Upper lobe of left lung (tissue), 6 donors: Measurements from ENCODE around the gene TNS1. TPM values are rescaled to one million over a fixed set of nuclear protein-coding genes. Genes with fewer than 3 reads are reported as not detected.

Experiments used
- ATAC-seq, 2 donors: fragments of 200-7000 bp; cut with Tn5 transposase; one replicate each; pipeline ENCODE4 v1.9.1; 2022; ENCODE audit warnings: mild to moderate bottlenecking in 2 of 2, moderate library complexity in 2 of 2; ENCODE audit not compliant: low FRiP score in 2 of 2
- DNase-seq, 2 donors: peaks; one replicate each; pipeline ENCODE4 v3.0.0-alpha.2; 2019 to 2020
- H3K27ac ChIP-seq, 4 donors: fragments of 200-600 bp; sonication (generic); one replicate each; pipeline ENCODE4 v1.5.1; 2016 to 2019
- H3K27me3 ChIP-seq, 4 donors: fragments of 200-600 bp; sonication (generic); one replicate each; pipeline ENCODE4 v1.5.1; 2017 to 2019
- H3K36me3 ChIP-seq, 4 donors: fragments of 200-600 bp; sonication (generic); one replicate each; pipeline ENCODE4 v1.5.1; 2016 to 2019
- H3K4me1 ChIP-seq, 4 donors: fragments of 200-600 bp; sonication (generic); one replicate each; pipeline ENCODE4 v1.5.1; 2018 to 2019
- H3K4me3 ChIP-seq, 4 donors: fragments of 200-600 bp; sonication (generic); one replicate each; pipeline ENCODE4 v1.5.1; 2017 to 2019; ENCODE audit warnings: mild to moderate bottlenecking in 2 of 4, moderate library complexity in 1 of 4
- H3K9me3 ChIP-seq, 4 donors: fragments of 200-600 bp; sonication (generic); one replicate each; pipeline ENCODE4 v1.5.1; 2018 to 2019
- CTCF ChIP-seq, 6 experiments: fragments of 450-650 bp in 4 of 6; fragments of 200-600 bp in 2 of 6; sonication (generic) in 2 of 6; IDR thresholded peaks; one replicate each; pipeline ENCODE4 v1.5.1; 2016 to 2019; ENCODE audit warnings: antibody characterized with exemption in 6 of 6
- EP300 ChIP-seq, 4 donors: sonication (generic); formaldehyde crosslinking; IDR thresholded peaks; one replicate each; pipeline ENCODE4 v1.5.1; 2017; ENCODE audit warnings: antibody characterized with exemption in 4 of 4, control low read depth in 2 of 4
- POLR2A ChIP-seq, 4 donors: fragments of 450-650 bp; IDR thresholded peaks; one replicate each; pipeline ENCODE4 v1.5.1; 2016 to 2017; ENCODE audit warnings: antibody characterized with exemption in 4 of 4, mild to moderate bottlenecking in 2 of 4
- POLR2AphosphoS5 ChIP-seq, 2 donors: sonication (generic); formaldehyde crosslinking; IDR thresholded peaks; one replicate each; pipeline ENCODE4 v1.5.1; 2017; ENCODE audit warnings: antibody characterized with exemption in 2 of 2
- WGBS, 2 donors: methylation state at CpG; one replicate each; pipeline ENCODE4 v1.1.5; 2017 to 2018; 5-methylcytosine and 5-hydroxymethylcytosine counted together
- total RNA-seq, 6 donors: library from RNA; depleted of rRNA in 4 of 6; stranded (reverse); fragments of >200 nt in 4 of 6; gene quantifications; one replicate each; pipeline versions ENCODE4 v1.1.0 to v1.2.1, GENCODE V29; 2016 to 2021
- donor health status: DM: no; HTN: no; CAD: no; lungs with moderate emphysema.
- donor health status: DM: no; HTN: yes; CAD: no; lungs with severe emphysema.

The TNS1 gene
- total RNA-seq, 6 donors from 2014 or later = 325 to 1,095 (median 550) TPM

- 66 to 67% methylated on average over 10 to 14 of the region's 14 CpGs for WGBS, 2 donors
- ATAC-seq (peak in 1 of 2 donors; percentile 52), DNase-seq (no peak)
- H3K4me1 ChIP-seq = peaks cover 51 to 66% (median 57%) of the 10 kb centered on the region in 4 donors
- no peak overlapping the region for H3K4me3 ChIP-seq
- no peaks in the 10 kb centered on the region for H3K27me3 ChIP-seq
- H3K9me3 ChIP-seq = no peaks in the 10 kb centered on the region
- no peak for TF ChIP-seq EP300 (IDR thresholded peaks at IDR 0.05)
- TF ChIP-seq CTCF (IDR thresholded peaks at IDR 0.05) = peak in 1 of 6 experiments; percentile 7
- H3K27ac ChIP-seq = peak overlapping the region; percentile 58 to 76 (median 67)
- H3K36me3 ChIP-seq = peaks cover 31 to 88% (median 51%) of the 10 kb centered on the region in 4 donors
Observed at GRCh38 chr2:217822296-217823252, 180.2 kb downstream of the TNS1 start.

- no peak for ATAC-seq
- H3K27me3 ChIP-seq = no peaks in the 10 kb centered on the region
- H3K27ac ChIP-seq = peak overlapping the region; percentile 58 to 76 (median 67)
- DNase-seq = no peak
- H3K36me3 ChIP-seq = peaks cover 39 to 96% (median 59%) of the 10 kb centered on the region in 4 donors
- WGBS, 2 donors = 93 to 100% methylated on average over 5 to 12 of the region's 12 CpGs
- TF ChIP-seq POLR2A (IDR thresholded peaks at IDR 0.05) = no peak
- TF ChIP-seq CTCF (IDR thresholded peaks at IDR 0.05) = no peak
- TF ChIP-seq POLR2AphosphoS5 (IDR thresholded peaks at IDR 0.05) = no peak
- no peak for TF ChIP-seq EP300 (IDR thresholded peaks at IDR 0.05)
- H3K4me1 ChIP-seq = peaks cover 50 to 65% (median 56%) of the 10 kb centered on the region in 4 donors
- no peak overlapping the region for H3K4me3 ChIP-seq
- no peaks in the 10 kb centered on the region for H3K9me3 ChIP-seq
Observed at GRCh38 chr2:217821536-217822147, 181.2 kb downstream of the TNS1 start.

- peak overlapping the region; percentile 10 to 76 (median 64) for H3K27ac ChIP-seq
Observed at GRCh38 chr2:217820904-217821303, 181.9 kb downstream of the TNS1 start.

GRCh38 chr2:217820091-217820819, 182.5 kb downstream of the TNS1 start:
- TF ChIP-seq EP300 (IDR thresholded peaks at IDR 0.05) = peak in 1 of 4 donors; percentile 31
- peak in 1 of 2 donors; percentile 5 for TF ChIP-seq POLR2AphosphoS5 (IDR thresholded peaks at IDR 0.05)
- TF ChIP-seq CTCF (IDR thresholded peaks at IDR 0.05) = no peak
- TF ChIP-seq POLR2A (IDR thresholded peaks at IDR 0.05) = no peak
- H3K36me3 ChIP-seq = peaks cover 42 to 96% (median 70%) of the 10 kb centered on the region in 4 donors
- H3K4me1 ChIP-seq = peaks cover 57 to 67% (median 61%) of the 10 kb centered on the region in 4 donors
- H3K9me3 ChIP-seq = no peaks in the 10 kb centered on the region
- DNase-seq = no peak
- no peak for ATAC-seq
- WGBS, 2 donors = 66 to 67% methylated on average over 5 to 7 of the region's 7 CpGs
- no peak overlapping the region for H3K4me3 ChIP-seq
- H3K27me3 ChIP-seq = no peaks in the 10 kb centered on the region
- H3K27ac ChIP-seq = peak overlapping the region; percentile 10 to 76 (median 64)

More at GRCh38 chr2:217820904-217821303, 181.9 kb downstream of the TNS1 start:
- Histone ChIP-seq H3K27me3 (no peaks in the 10 kb centered on the region), H3K9me3 (no peaks in the 10 kb centered on the region), H3K4me1 (peaks cover 52 to 67% (median 58%) of the 10 kb centered on the region in 4 donors), H3K36me3 (peaks cover 41 to 96% (median 64%) of the 10 kb centered on the region in 4 donors), H3K4me3 (no peak overlapping the region)
- no peak for TF ChIP-seq EP300 (IDR thresholded peaks at IDR 0.05)
- TF ChIP-seq CTCF (IDR thresholded peaks at IDR 0.05) = no peak
- no peak for TF ChIP-seq POLR2A (IDR thresholded peaks at IDR 0.05)
- TF ChIP-seq POLR2AphosphoS5 (IDR thresholded peaks at IDR 0.05) = no peak
- ATAC-seq (no peak), DNase-seq (no peak)
- 93 to 97% methylated on average over 2 to 4 of the region's 4 CpGs for WGBS, 2 donors
